Karpas-422 (cell line): ENCODE measurements around the gene LCN6. TPM values are rescaled to one million over a fixed set of nuclear protein-coding genes. Genes with fewer than 3 reads are reported as not detected.
"Not testable (repeated sequence)": the region's sequence is repeated elsewhere in the genome, so short reads cannot be mapped to it uniquely, and the experiment has no call there.

Experiments
- DNase-seq: peaks from one replicate; pipeline ENCODE4 v3.0.0-alpha.2; 2015
- H2AFZ ChIP-seq: fragments of 200-600 bp; sonication (generic); 2 replicates; pipeline ENCODE4 v1.6.1; 2014; ENCODE audit warnings: antibody characterized with exemption, low read length, mixed read lengths
- H3K27ac ChIP-seq: fragments of 200-600 bp; sonication (generic); 2 replicates; pipeline ENCODE4 v1.5.1; 2014; ENCODE audit warnings: mild to moderate bottlenecking, low read length, moderate library complexity
- H3K27me3 ChIP-seq: fragments of 200-600 bp; sonication (generic); 2 replicates; pipeline ENCODE4 v1.6.1; 2014; ENCODE audit warnings: low read length, mixed read lengths
- H3K36me3 ChIP-seq: fragments of 200-600 bp; sonication (generic); 2 replicates; pipeline ENCODE4 v1.6.1; 2014; ENCODE audit warnings: low read length, mixed read lengths; ENCODE audit not compliant: insufficient read depth
- H3K4me1 ChIP-seq: fragments of 200-600 bp; sonication (generic); 2 replicates; pipeline ENCODE4 v1.6.1; 2014; ENCODE audit warnings: mild to moderate bottlenecking, low read length, mixed read lengths
- H3K4me2 ChIP-seq: fragments of 200-600 bp; sonication (generic); 2 replicates; pipeline ENCODE4 v1.6.1; 2014; ENCODE audit warnings: low read length, low read depth, mild to moderate bottlenecking; ENCODE audit not compliant: poor library complexity, severe bottlenecking
- H3K4me3 ChIP-seq: fragments of 200-600 bp; sonication (generic); 2 replicates; pipeline ENCODE4 v1.5.1; 2014; ENCODE audit warnings: mild to moderate bottlenecking, antibody characterized with exemption, low read length, mixed read lengths
- H3K79me2 ChIP-seq: fragments of 200-600 bp; sonication (generic); 2 replicates; pipeline ENCODE4 v1.6.1; 2014; ENCODE audit warnings: mild to moderate bottlenecking, low read length, mixed read lengths
- H3K9ac ChIP-seq: fragments of 200-600 bp; sonication (generic); 2 replicates; pipeline ENCODE4 v1.6.0; 2014; ENCODE audit warnings: low read length
- H3K9me2 ChIP-seq: fragments of 200-600 bp; sonication (generic), shearing (Covaris generic); replicated peaks from 2 replicates; pipeline ENCODE4 v1.6.0; 2014; ENCODE audit warnings: mild to moderate bottlenecking, low read length, moderate library complexity; ENCODE audit not compliant: insufficient read depth
- H3K9me3 ChIP-seq: fragments of 300-700, 200-600 bp; sonication (generic); 2 replicates; pipeline ENCODE4 v1.6.1; 2014; ENCODE audit warnings: low read length, mixed read lengths
- H4K20me1 ChIP-seq: fragments of 200-600 bp; sonication (generic); 2 replicates; pipeline ENCODE4 v1.6.1; 2014; ENCODE audit warnings: mild to moderate bottlenecking, antibody characterized with exemption, low read length, low read depth; ENCODE audit not compliant: insufficient read depth
- total RNA-seq: library from RNA; depleted of rRNA; stranded (reverse); fragments of >200 nt; shearing (Covaris generic); gene quantifications from 2 replicates; pipeline ENCODE4 v1.2.3, GENCODE V29; 2014; ENCODE audit warnings: low replicate concordance

Gene LCN6
- total RNA-seq, 1 experiment from 2014 or later, result not detected

DNA sequence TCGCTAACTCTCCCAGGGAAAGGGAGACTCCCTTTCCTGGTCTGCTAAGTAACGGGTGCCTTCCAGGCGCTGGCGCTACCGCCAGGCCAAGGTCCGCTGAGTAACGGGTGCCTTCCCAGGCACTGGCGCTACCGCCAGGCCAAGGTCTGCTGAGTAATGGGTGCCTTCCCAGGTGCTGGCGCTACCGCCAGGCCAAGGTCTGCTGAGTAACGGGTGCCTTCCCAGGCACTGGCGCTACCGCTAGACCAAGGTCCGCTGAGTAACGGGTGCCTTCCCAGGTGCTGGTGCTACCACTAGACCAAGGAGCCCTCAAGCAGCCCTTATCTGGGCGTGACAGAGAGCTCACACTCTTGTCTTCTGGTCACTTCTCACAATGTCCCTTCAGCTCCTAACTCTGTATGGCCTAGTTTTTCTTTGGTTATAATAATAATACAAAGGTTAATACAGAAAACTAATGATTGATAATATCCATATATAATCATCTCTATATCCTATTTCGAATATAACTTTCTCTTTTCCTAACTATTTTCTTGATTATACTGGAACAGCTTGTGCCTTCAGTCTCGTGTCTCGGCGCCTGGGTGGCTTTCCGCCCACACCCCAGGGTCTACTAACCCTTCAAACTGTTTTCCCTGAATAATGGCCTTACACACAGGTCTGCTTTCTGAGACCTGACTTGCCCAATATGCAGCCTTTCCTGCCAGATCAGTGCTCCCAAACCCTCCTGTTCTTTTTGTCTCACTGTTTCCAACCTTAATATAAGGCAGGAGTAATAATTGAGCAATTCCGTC is 37.4 kb upstream of the LCN6 start:
- H2AFZ ChIP-seq, H3K27me3 ChIP-seq, H3K9ac ChIP-seq, DNase-seq, H3K36me3 ChIP-seq, H3K9me3 ChIP-seq, H3K27ac ChIP-seq, H4K20me1 ChIP-seq, H3K4me1 ChIP-seq, H3K4me2 ChIP-seq, H3K9me2 ChIP-seq, H3K79me2 ChIP-seq, H3K4me3 ChIP-seq: not testable (repeated sequence)

DNA sequence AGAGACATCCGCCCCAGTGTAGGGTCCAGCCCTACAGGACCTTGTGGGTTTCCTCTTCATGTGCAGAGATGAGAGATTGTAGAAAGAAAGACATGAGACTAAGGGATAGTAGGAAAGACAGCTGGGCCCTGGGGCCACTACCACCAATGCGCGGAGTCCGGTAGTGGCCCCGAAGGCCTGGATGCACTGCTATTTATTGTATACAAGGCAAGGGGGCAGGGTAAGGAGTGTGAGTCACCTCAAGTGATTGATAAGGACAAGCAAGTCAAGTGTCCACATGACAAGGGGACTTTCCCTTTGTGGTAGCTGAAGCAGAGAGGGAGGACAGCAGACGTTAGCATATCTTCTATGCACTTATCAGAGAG is 36.7 kb upstream of the LCN6 start:
- no peak overlapping the region for H3K4me2 ChIP-seq
- no peak overlapping the region for H3K9ac ChIP-seq
- H4K20me1 ChIP-seq, result no peaks in the 10 kb centered on the region
- H3K27ac ChIP-seq, result no peak overlapping the region
- H3K79me2 ChIP-seq, result no peaks in the 10 kb centered on the region
- no peak for DNase-seq
- no peaks in the 10 kb centered on the region for H3K36me3 ChIP-seq
- no peaks in the 10 kb centered on the region for H3K9me3 ChIP-seq
- peaks cover 4% of the 10 kb centered on the region for H3K4me1 ChIP-seq
- H3K27me3 ChIP-seq, result no peaks in the 10 kb centered on the region
- H3K4me3 ChIP-seq, result no peak overlapping the region
- H3K9me2 ChIP-seq, result no peaks in the 10 kb centered on the region
- no peak overlapping the region for H2AFZ ChIP-seq

DNA sequence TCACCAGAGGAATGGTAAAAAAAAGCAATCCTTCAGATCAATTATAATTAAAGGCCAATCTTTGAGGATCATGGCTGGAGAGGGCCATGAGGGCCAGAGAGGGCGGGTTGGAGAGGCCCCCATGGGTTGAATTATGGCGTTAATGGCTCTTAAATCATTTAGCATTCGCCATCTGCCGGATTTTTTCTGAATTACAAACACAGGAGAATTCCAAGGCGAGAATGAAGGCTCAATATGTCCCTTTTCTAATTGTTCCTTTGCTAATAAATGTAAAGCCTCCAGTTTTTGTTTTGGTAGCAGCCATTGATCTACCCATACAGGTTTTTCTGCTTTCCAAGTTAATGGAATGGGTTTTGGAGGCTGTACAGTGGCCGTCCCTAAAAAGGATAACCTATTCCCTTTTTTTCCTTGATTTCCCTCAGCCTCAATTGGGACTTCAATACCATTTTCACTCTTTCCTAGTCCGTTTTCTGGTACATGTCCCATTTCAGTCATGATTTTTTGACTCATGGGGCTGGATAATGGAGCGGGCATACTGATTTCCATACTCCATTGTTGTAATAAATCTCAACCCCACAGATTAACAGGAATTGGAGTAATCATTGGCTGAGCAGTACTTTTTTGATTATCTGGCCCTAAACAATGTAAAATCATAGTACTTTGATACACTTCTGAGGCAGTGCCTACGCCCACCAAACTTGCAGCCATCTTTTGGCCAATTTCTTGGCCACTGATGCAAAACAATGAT is 36.1 kb upstream of the LCN6 start:
- H3K4me1 ChIP-seq, result peaks cover 3% of the 10 kb centered on the region
- H3K4me3 ChIP-seq, result no peak overlapping the region
- H3K9me2 ChIP-seq, result no peaks in the 10 kb centered on the region
- H3K27me3 ChIP-seq, result no peaks in the 10 kb centered on the region
- H2AFZ ChIP-seq, result no peak overlapping the region; the same call in 1 of the 2 replicates
- peak; percentile 80 for DNase-seq
- no peak overlapping the region for H3K4me2 ChIP-seq
- H3K9me3 ChIP-seq, result no peaks in the 10 kb centered on the region
- H3K9ac ChIP-seq, result no peak overlapping the region
- no peak overlapping the region for H3K27ac ChIP-seq
- H4K20me1 ChIP-seq, result no peaks in the 10 kb centered on the region
- H3K79me2 ChIP-seq, result no peaks in the 10 kb centered on the region
- H3K36me3 ChIP-seq, result no peaks in the 10 kb centered on the region

DNA sequence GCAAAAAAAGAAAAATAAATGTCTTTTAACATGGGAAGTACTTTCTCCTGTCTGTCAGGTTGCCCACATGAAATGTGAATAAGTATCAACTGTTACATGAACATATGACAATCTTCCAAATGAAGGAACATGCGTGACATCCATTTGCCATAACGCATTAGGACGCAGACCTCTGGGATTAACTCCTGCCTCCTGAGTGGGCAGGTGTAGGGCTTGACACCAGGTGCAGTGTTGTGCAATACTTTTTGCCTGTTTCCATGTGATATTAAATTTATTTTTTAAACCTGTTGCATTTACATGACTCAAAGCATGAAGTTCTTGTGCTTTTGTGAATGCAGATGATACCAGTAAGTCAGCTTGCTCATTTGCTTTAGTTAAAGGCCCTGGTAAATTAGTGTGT is 34.1 kb upstream of the LCN6 start:
- Histone ChIP-seq H3K36me3 (no peaks in the 10 kb centered on the region), H3K4me3 (no peak overlapping the region)

DNA sequence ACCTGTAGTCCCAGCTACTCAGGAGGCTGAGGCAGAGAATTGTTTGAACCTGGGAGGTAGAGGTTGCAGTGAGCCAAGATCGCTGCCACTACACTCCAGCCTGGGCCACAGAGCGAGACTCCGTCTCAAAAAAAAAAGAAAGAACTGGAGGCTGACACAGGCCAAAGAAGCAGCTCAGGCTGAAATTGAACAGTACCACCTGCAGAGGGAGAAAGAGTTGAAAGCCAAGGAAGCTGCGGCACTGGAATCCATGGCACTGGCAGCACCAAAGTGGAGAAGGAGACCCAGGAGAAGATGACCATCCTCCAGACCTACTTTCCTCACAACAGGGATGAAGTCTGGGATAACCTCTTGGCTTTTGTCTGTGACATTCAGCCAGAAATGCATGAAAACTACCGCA is 31.5 kb upstream of the LCN6 start:
- no peaks in the 10 kb centered on the region for H3K79me2 ChIP-seq
- no peaks in the 10 kb centered on the region for H3K27me3 ChIP-seq
- H3K27ac ChIP-seq, result no peak overlapping the region
- no peaks in the 10 kb centered on the region for H4K20me1 ChIP-seq
- no peaks in the 10 kb centered on the region for H3K9me2 ChIP-seq
- H3K4me3 ChIP-seq, result no peak overlapping the region
- DNase-seq, result no peak
- H3K4me2 ChIP-seq, result no peak overlapping the region
- H3K9me3 ChIP-seq, result no peaks in the 10 kb centered on the region
- no peak overlapping the region for H2AFZ ChIP-seq
- H3K9ac ChIP-seq, result no peak overlapping the region
- no peaks in the 10 kb centered on the region for H3K36me3 ChIP-seq
- no peaks in the 10 kb centered on the region for H3K4me1 ChIP-seq

More for the DNA sequence above, 34.1 kb upstream of the LCN6 start:
- Histone ChIP-seq H3K9me3 (no peaks in the 10 kb centered on the region), H3K27me3 (no peaks in the 10 kb centered on the region), H3K9me2 (no peaks in the 10 kb centered on the region), H3K27ac (no peak overlapping the region), H3K4me1 (no peaks in the 10 kb centered on the region; the same call in 1 of the 2 replicates), H3K79me2 (no peaks in the 10 kb centered on the region), H2AFZ (no peak overlapping the region), H3K4me2 (no peak overlapping the region), H4K20me1 (no peaks in the 10 kb centered on the region), H3K9ac (no peak overlapping the region)
- no peak for DNase-seq

DNA sequence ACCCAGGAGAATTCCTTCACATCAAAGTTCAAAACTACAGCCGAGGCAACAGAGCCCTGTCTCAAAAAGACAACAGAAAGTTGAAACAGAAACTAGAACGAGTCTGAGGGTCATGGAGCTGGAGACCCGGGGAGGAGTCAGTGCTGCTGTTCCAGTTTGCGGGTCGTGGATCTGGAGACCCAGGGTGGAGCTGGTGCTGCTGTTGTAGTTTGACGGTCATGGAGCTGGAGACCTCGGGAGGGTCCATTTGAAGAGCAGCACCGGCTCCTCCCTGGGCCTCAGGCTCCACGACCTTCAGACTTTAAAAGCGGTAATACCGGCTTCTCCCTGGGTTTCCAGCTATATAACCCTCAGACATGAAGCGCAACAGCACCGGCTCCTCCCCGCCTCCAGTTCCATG is 29.0 kb upstream of the LCN6 start:
- Histone ChIP-seq H3K27me3 (no peaks in the 10 kb centered on the region), H3K9me3 (no peaks in the 10 kb centered on the region), H3K4me3 (no peak overlapping the region), H3K4me2 (no peak overlapping the region), H3K36me3 (peaks cover 5% of the 10 kb centered on the region; the same call in 1 of the 2 replicates), H3K4me1 (0 out of 2 replicates have a peak, but pooled peaks cover 3% of the 10 kb centered on the region), H4K20me1 (no peaks in the 10 kb centered on the region), H3K9ac (no peak overlapping the region), H3K79me2 (no peaks in the 10 kb centered on the region), H2AFZ (no peak overlapping the region), H3K9me2 (no peaks in the 10 kb centered on the region), H3K27ac (no peak overlapping the region)
- no peak for DNase-seq

DNA sequence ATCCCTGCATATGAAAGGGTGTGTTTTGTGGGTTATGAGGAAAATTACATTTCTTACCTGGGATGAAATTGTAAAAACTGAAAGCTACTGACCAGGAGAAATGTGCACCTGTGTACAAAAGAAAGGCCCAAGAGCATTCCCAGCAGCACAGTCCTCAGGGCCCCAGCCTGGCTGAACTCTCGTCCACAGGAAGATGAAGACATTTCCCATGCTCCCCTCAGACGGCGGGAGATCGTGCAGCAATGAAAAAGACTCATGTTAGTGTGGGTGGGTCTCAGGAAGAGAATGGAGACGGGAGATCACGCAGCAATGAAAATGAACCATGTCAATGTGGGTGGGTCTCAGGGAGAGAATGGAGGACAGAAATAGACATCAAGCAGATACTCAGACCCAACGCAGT is 28.6 kb upstream of the LCN6 start:
- Histone ChIP-seq H2AFZ (no peak overlapping the region), H3K4me2 (no peak overlapping the region)

DNA sequence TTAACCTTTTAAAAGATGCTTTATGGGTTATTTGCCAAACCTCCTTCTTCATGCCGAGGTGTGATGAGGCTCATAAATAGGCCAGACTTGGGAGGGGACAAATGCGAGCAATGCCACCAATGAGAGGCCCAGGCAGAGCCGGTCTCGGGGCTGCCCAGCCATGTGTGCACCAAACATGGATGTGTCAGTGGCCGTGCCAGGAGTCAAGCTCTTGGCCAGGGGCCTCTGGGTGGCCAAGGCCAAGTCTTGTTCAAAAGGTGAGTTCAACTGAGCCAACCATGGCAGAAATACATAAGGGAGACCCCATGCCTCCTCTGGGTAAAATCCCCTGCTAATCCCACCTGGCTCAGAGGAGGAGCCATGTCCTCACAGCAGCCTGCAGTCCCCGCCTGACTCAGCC is 26.9 kb upstream of the LCN6 start:
- H3K9ac ChIP-seq, result no peak overlapping the region
- no peak overlapping the region for H3K4me3 ChIP-seq
- H3K4me1 ChIP-seq, result 0 out of 2 replicates have a peak, but pooled peaks cover 3% of the 10 kb centered on the region
- H3K79me2 ChIP-seq, result no peaks in the 10 kb centered on the region
- no peaks in the 10 kb centered on the region for H3K9me2 ChIP-seq
- no peak overlapping the region for H3K4me2 ChIP-seq
- H3K27ac ChIP-seq, result no peak overlapping the region
- no peaks in the 10 kb centered on the region for H3K27me3 ChIP-seq
- DNase-seq, result no peak
- no peaks in the 10 kb centered on the region for H4K20me1 ChIP-seq
- no peak overlapping the region for H2AFZ ChIP-seq
- H3K36me3 ChIP-seq, result peaks cover 5% of the 10 kb centered on the region; the same call in 1 of the 2 replicates
- no peaks in the 10 kb centered on the region for H3K9me3 ChIP-seq

More for the DNA sequence above, 28.6 kb upstream of the LCN6 start:
- Histone ChIP-seq H3K79me2 (no peaks in the 10 kb centered on the region), H4K20me1 (no peaks in the 10 kb centered on the region), H3K27ac (no peak overlapping the region), H3K9me2 (no peaks in the 10 kb centered on the region), H3K36me3 (peaks cover 5% of the 10 kb centered on the region; the same call in 1 of the 2 replicates), H3K27me3 (no peaks in the 10 kb centered on the region), H3K9me3 (no peaks in the 10 kb centered on the region), H3K4me3 (no peak overlapping the region), H3K4me1 (0 out of 2 replicates have a peak, but pooled peaks cover 3% of the 10 kb centered on the region), H3K9ac (no peak overlapping the region)
- DNase-seq, result no peak
